Activated naive CD8-positive, alpha-beta T cell treated with anti-CD3 and anti-CD28 coated beads, Interleukin-2, amount 50 U/mL, for 24 hours (primary cell): Measurements from ENCODE around the gene ABHD12B.

Source experiments
- ATAC-seq: fragments of 150-1000 bp; cut with Tn5 transposase; one replicate; pipeline ENCODE4 v1.10.0; 2021
- DNase-seq: peaks from one replicate; pipeline ENCODE4 v3.0.0; 2021
- H3K27ac Mint-ChIP-seq: one replicate; pipeline ENCODE4 v1.8.0; 2021; ENCODE audit warnings: mild to moderate bottlenecking, mixed read lengths
- H3K27me3 Mint-ChIP-seq: one replicate; pipeline ENCODE4 v1.8.0; 2021; ENCODE audit warnings: mixed read lengths
- H3K36me3 Mint-ChIP-seq: one replicate; pipeline ENCODE4 v1.8.0; 2021; ENCODE audit warnings: low read depth, mixed read lengths
- H3K4me1 Mint-ChIP-seq: one replicate; pipeline ENCODE4 v1.8.0; 2021; ENCODE audit warnings: mixed read lengths
- H3K4me3 Mint-ChIP-seq: one replicate; pipeline ENCODE4 v1.8.0; 2021; ENCODE audit warnings: mild to moderate bottlenecking, moderate library complexity, mixed read lengths
- H3K9me3 Mint-ChIP-seq: one replicate; pipeline ENCODE4 v1.8.0; 2021; ENCODE audit warnings: mixed read lengths

The ABHD12B gene

GRCh38 chr14:50871914-50872732 is at the start of gene ABHD12B:
TSS of gene ABHD12B (plus strand) at chr14:50872053. CDS start at chr14:50872175, 122 bp downstream.
- ATAC-seq (no peak), DNase-seq (no peak)
- Mint-ChIP-seq H3K36me3 (no peaks in the 10 kb centered on the region), H3K4me1 (peaks cover 38% of the 10 kb centered on the region), H3K27ac (no peak within 1 kb of the TSS), H3K27me3 (peaks cover 72% of the 10 kb centered on the region), H3K4me3 (peak within 1 kb of the TSS; percentile 4), H3K9me3 (no peaks in the 10 kb centered on the region)

DNA sequence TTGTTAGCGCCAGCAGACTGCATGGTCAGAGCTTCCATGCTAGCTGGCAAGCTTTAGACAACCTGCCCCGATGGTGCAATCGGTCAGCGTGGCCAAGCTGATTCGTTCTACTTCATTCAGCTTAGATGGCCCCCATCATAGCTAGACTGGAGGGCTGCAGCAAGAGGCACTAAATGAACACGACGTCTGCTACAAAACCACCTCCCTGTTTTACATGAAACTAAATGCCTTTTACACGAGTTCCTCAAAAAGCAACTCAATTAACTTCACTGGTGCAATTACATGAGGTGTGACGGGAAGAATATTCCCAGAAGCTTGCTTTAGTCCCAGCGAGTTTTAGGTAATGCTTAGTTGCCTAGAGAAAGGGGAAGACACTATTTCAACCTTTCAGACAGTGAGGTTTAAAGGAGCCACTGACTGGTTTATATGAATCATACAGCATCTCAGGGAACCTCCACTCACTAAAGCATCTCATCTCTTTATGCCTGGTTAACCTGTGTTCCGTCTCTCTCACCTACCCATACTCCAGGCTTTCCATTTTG is 49.3 kb upstream of the ABHD12B start:
- ATAC-seq (peak; percentile 84), DNase-seq (no peak)
- Mint-ChIP-seq H3K27ac (peak overlapping the region; percentile 87), H3K4me1 (peaks cover 89% of the 10 kb centered on the region), H3K36me3 (peaks cover 41% of the 10 kb centered on the region), H3K27me3 (no peaks in the 10 kb centered on the region), H3K4me3 (peak overlapping the region; percentile 72), H3K9me3 (peaks cover 4% of the 10 kb centered on the region)

GRCh38 chr14:50823051-50823761 is 48.6 kb upstream of the ABHD12B start:
- Mint-ChIP-seq H3K27ac (peak overlapping the region; percentile 87), H3K27me3 (no peaks in the 10 kb centered on the region), H3K4me3 (peak overlapping the region; percentile 72), H3K4me1 (peaks cover 93% of the 10 kb centered on the region), H3K36me3 (peaks cover 40% of the 10 kb centered on the region), H3K9me3 (peaks cover 4% of the 10 kb centered on the region)
- DNase-seq (no peak), ATAC-seq (no peak)

DNA sequence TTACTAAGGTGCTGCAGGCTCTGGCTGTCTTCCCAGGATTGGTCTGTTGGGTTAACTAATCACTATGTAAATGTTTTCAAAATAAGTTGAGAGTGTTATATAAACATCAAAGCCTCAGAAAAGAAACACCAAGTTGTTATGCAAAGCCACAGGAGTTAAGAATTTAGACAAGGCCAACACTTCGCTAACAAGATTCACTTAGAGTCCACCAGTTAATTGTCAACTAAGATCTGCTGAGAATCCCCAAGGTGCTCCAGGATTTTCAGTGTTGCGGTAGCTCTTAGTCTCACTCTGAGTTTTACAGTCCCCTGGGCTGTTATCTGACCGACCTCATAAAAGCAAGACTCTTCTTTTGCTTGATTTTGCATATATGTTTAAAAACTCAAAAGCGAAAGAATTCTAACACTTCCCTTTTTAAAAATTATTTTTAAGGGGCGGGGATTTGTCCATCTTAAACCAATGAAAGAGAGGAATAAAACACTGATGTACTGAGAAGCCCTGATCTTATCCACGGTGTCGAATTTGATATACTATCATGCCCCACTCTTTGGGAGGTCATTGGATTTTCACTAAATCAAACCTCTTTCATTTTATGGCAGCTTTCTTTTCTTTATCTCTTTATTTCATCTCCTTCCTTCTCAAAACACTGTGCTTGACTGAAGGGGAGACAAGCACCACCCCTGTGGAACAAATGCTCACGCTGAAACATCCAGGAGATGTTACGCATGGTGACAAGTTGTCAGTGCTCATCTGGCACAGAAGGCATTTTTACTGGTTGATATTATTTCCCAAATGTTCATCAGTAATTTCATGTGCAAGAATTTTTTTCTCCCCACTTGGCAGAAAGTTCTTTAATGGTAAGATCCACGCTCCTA is 47.9 kb upstream of the ABHD12B start:
- peak overlapping the region; percentile 72 for H3K4me3 Mint-ChIP-seq
- peak overlapping the region; percentile 87 for H3K27ac Mint-ChIP-seq
- H3K36me3 Mint-ChIP-seq = peaks cover 35% of the 10 kb centered on the region
- H3K4me1 Mint-ChIP-seq = peaks cover 95% of the 10 kb centered on the region
- no peak for ATAC-seq
- no peaks in the 10 kb centered on the region for H3K27me3 Mint-ChIP-seq
- DNase-seq = no peak
- H3K9me3 Mint-ChIP-seq = peaks cover 4% of the 10 kb centered on the region

DNA sequence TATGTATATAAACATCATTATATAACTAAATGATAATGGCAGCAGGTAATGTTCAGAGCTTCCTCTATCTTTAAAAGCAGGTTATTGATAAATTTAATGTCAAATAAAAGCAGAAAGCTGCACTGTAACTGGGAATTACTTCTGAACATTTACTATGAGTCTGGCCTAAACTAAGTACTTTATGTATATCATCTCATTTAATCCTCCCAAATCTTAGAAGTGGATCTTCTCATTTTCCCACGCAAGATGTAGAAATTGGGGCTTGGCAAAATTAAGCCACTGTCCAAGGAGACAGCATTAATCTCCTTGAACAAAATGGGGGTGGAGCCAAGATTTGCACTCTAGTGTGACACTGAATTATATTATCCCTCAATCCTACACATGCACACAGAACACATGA is 46.5 kb upstream of the ABHD12B start:
- no peak for DNase-seq
- peaks cover 90% of the 10 kb centered on the region for H3K4me1 Mint-ChIP-seq
- no peak overlapping the region for H3K4me3 Mint-ChIP-seq
- no peaks in the 10 kb centered on the region for H3K27me3 Mint-ChIP-seq
- peaks cover 24% of the 10 kb centered on the region for H3K36me3 Mint-ChIP-seq
- H3K9me3 Mint-ChIP-seq = no peaks in the 10 kb centered on the region
- ATAC-seq = no peak
- no peak overlapping the region for H3K27ac Mint-ChIP-seq

DNA sequence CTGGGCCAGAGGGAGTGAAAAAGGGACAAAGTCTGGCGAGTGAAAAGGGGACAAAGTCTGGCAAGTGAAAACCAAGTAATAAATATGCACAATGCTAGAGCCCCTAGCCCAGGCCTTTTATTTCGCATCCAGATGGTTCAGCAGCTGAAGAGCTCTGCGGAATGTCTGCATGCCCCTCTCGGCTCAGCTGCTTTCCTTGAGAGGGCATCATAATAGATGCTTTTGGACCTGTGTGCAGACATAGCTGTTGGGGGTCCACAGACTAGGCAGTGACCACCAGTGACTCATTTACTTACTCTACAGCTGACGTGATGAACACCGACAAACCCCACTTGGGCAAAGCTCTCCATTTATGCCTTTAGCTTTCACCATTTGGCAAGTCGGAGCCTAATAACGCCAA is 45.2 kb upstream of the ABHD12B start:
- ATAC-seq (no peak), DNase-seq (no peak)
- no peak overlapping the region for H3K4me3 Mint-ChIP-seq
- H3K9me3 Mint-ChIP-seq = no peaks in the 10 kb centered on the region
- peaks cover 81% of the 10 kb centered on the region for H3K4me1 Mint-ChIP-seq
- H3K27ac Mint-ChIP-seq = peak overlapping the region; percentile 19
- H3K36me3 Mint-ChIP-seq = peaks cover 12% of the 10 kb centered on the region
- H3K27me3 Mint-ChIP-seq = no peaks in the 10 kb centered on the region

- DNase-seq = no peak
- Mint-ChIP-seq H3K9me3 (no peaks in the 10 kb centered on the region), H3K27me3 (no peaks in the 10 kb centered on the region), H3K4me3 (peak overlapping the region; percentile 89), H3K36me3 (peaks cover 11% of the 10 kb centered on the region), H3K4me1 (peaks cover 77% of the 10 kb centered on the region), H3K27ac (peak overlapping the region; percentile 75)
- ATAC-seq = no peak
These were observed 42.9 kb upstream of the ABHD12B start for GRCh38 chr14:50828721-50829488.

DNA sequence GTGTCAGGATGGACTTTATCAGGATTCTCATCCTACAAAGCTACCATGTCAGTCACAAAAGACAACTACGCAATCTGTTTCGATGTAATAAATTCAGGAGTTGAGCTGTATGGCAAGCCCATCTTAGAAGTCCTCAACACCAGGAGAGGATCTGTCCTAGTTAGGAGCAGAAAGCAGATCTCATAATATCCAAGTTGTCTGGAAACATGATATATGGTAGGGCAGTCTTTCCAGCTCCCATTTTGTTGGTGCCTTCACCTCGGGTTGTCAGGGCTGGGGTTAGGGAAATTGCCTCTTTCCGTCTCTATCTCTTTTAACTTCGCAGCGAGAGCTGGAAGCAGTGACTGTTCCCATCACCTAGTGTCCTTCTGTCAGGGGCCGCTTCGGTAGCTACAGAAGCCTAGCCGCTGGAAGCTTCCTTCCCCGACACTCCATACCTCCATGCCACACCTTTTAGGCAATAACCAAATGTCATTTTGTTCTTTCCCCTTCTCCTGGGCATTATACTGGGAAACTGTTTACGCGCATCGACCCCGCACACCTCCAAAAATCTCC is 42.3 kb upstream of the ABHD12B start:
- ATAC-seq (no peak), DNase-seq (no peak)
- peaks cover 74% of the 10 kb centered on the region for H3K4me1 Mint-ChIP-seq
- H3K9me3 Mint-ChIP-seq = no peaks in the 10 kb centered on the region
- H3K27ac Mint-ChIP-seq = peak overlapping the region; percentile 78
- H3K27me3 Mint-ChIP-seq = no peaks in the 10 kb centered on the region
- H3K36me3 Mint-ChIP-seq = peaks cover 11% of the 10 kb centered on the region
- H3K4me3 Mint-ChIP-seq = peak overlapping the region; percentile 89

DNA sequence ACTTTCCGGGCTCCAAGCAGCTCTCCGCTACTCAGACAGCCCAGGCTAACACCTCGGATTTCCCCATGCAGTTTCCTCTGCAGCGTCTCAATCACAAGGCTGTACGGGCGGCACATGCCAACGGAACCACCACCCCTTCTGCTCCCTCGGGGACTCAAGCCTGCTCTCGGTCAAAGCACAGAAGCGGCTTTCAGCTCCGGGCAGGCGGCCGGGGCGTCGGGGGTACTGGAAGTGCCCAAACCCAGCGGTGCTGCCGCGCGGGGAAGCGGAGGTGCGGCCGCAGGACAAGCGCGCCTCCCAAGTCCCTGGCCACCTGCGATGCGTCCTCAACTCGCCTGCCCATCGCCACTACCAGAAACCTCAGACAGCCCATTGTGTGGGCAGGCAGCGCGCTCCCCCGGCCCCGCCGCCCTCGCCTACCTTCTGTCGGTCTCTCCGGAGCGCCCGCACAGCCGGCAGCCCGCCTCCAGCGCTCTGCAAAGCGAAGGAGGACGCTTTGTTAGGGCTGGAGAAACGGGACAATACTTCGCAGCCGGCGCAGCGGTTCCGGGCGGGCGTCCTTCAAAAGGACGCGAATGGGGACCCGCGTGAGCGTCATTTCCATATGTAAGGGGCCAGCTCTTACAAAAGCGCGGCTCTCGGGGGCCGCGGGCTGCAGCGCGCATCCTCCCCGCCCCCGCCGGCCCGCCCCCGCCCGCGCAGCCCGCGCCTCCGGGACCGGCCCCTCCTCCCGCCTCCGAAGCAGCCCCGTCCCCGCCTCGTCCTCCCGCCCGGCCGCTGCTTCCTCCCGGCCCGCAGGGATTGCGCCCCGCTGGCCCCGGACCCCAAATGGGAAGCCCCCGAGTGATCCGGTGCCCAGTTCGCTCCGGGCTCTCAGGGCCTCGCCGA is 41.6 kb upstream of the ABHD12B start:
- ATAC-seq = peak; percentile 51
- Mint-ChIP-seq H3K4me3 (peak overlapping the region; percentile 89), H3K9me3 (no peaks in the 10 kb centered on the region), H3K36me3 (peaks cover 11% of the 10 kb centered on the region), H3K27me3 (no peaks in the 10 kb centered on the region), H3K27ac (peak overlapping the region; percentile 78), H3K4me1 (peaks cover 73% of the 10 kb centered on the region)
- DNase-seq = peak; percentile 66

GRCh38 chr14:50830932-50831725 is 40.7 kb upstream of the ABHD12B start, which contains the start of gene NIN:
TSS of gene NIN (minus strand) at chr14:50831162. CDS start at chr14:50822056, 9,106 bp downstream.
- Mint-ChIP-seq H3K4me3 (peak within 1 kb of the TSS; percentile 89), H3K4me1 (peaks cover 70% of the 10 kb centered on the region), H3K36me3 (peaks cover 10% of the 10 kb centered on the region), H3K27me3 (no peaks in the 10 kb centered on the region), H3K27ac (peak within 1 kb of the TSS; percentile 86), H3K9me3 (no peaks in the 10 kb centered on the region)
- ATAC-seq (peak; percentile 85), DNase-seq (peak; percentile 75)

DNA sequence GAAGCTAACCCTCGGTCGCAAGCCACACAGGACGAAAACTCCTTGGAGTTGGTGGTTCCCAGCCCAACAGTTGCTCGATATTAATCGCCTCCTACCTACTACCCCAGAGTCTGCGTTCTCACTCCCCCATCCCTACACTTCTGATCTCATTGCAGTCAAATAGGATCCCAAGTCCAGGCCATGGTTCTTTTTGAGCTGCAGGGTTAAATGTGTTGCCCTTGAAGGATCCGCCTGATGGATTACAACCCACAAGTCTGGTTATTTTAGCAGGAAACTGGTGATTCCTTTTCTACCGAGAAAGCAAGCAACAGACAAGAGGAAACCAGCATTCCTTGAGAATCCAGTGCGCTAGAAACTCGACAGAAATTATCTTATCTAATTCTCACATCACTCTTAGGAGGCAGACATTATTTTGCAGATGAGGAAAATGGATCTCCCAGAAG is 40.1 kb upstream of the ABHD12B start:
- Mint-ChIP-seq H3K4me3 (peak overlapping the region; percentile 85), H3K4me1 (peaks cover 64% of the 10 kb centered on the region), H3K36me3 (peaks cover 4% of the 10 kb centered on the region), H3K27me3 (no peaks in the 10 kb centered on the region), H3K27ac (peak overlapping the region; percentile 86), H3K9me3 (no peaks in the 10 kb centered on the region)
- no peak for ATAC-seq
- no peak for DNase-seq
